ENCODE results near the gene CAMK2D.

CAMK2D gene

DNA sequence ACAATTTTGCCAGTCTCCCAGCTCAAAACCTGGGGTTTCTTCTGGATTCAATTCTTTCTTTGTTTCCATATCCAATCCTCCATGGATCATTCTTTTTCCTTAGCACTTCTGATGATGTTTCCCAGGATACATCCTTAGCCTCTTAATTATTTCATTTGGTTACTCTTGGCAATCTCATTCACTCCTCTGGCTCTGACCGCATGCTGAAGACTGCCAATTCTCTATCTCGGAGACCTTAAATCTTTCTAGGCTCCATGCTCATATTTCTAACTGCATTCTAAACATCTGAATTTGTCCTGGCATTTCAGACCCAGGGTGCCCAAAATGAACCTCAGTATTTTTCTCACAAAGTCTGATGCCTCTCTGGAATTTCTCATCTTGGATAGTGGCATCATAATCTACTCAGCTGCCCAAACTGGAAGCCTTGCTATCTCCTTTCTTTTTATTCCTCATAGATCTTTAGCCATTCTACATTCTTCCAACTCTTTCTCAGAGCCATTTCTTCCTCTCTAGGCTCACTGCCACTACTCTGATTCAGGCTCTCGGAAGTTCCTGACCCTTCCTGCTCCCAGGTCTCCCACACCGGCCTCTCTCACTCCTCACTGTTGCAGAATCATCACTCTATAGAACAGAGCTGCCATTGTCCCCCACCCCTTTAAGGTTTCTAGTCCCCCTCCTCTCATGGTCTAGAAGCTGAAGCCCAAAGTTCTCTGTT, 290.2 kb downstream of the CAMK2D start:
- DNase-seq (ENCODE audit: low read depth), result no peak

DNA sequence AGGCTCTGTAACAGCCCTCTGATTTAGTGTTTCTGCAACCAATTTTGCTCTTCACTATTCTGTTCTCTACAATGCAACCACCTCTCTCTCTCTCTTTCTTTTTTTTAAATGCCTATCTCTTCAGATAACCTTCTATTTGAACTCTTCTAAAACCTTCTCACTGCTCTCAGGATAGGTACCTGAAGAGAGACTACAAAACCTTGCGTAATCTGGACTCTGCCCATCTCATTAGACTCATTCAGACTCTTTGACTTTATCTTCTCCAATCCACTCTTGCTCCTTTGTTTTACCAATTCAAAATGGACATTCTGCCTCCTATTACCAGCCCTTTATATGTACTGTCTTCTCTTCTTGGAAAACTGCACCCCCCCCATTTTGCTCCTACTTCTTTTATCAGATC, 291.6 kb downstream of the CAMK2D start:
- DNase-seq (ENCODE audit: low read depth), result no peak

- DNase-seq (ENCODE audit: low read depth), result no peak
These were observed 292.5 kb downstream of the CAMK2D start for GRCh38 chr4:113469023-113469390.

- no peak for DNase-seq (ENCODE audit: low read depth)
These were observed 293.1 kb downstream of the CAMK2D start for GRCh38 chr4:113468165-113469022.

GRCh38 chr4:113467581-113467980, 294.0 kb downstream of the CAMK2D start:
- DNase-seq (ENCODE audit: low read depth), result no peak

GRCh38 chr4:113462286-113462685, 299.3 kb downstream of the CAMK2D start:
- DNase-seq (ENCODE audit: low read depth), result no peak

GRCh38 chr4:113461281-113461680, 300.3 kb downstream of the CAMK2D start:
- DNase-seq (ENCODE audit: low read depth), result no peak

GRCh38 chr4:113457886-113458285, 303.7 kb downstream of the CAMK2D start:
- no peak for DNase-seq (ENCODE audit: low read depth)

DNA sequence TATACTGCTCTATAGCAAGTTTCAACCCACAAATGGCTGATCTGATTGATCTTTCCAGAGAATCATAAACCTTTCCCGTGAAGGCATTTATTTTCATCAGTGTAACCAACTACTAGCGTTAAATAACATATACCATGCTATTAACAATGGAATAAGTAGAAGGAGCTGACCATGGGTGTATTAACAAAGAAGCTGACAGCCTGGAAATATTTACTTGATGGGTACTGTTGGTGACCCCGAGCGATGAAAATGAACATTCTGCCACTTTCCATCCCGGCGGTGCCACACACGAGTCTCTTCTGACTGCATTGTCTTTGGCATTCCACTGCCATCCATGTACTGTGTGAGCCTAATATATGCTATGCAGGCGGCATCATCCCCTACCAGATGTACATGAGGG, 304.4 kb downstream of the CAMK2D start:
- DNase-seq (ENCODE audit: low read depth), result no peak

- DNase-seq (ENCODE audit: low read depth), result no peak
These were observed 306.5 kb downstream of the CAMK2D start for GRCh38 chr4:113455061-113455460.

DNA sequence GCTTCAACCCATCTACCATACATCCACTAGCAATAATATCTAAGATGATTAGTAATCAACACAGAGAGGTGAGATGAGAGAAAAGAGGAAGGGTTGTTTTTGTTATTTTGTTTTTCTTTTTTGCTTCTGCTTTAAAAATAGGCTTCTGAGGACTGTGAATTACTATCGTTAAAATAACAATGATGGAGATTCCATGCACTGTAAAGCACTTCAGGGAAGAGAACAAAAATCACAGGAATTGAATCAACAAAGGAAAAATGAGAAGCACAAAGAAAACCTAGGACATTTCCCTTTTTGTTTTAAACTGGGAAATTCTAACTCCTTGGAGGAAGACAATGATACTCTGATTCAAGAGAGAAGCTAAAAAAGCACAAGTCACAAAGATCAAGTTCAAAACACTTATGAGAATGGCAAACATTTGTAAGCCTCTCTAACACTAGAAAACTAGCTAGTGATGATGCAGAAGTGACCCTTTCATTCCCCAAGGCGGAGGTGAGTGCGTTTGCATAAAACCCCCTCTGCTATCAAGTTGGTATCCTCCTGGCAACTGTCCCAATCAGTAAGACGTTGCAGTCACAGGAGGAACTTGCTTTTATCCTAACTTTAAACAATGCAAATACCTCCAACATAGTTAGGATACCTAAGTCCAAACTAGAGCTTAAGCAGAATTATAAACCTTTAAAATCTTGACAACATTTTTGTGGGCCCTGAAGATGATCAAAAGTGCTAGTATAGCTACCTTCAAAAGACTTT, 308.5 kb downstream of the CAMK2D start:
- no peak for DNase-seq (ENCODE audit: low read depth)

DNA sequence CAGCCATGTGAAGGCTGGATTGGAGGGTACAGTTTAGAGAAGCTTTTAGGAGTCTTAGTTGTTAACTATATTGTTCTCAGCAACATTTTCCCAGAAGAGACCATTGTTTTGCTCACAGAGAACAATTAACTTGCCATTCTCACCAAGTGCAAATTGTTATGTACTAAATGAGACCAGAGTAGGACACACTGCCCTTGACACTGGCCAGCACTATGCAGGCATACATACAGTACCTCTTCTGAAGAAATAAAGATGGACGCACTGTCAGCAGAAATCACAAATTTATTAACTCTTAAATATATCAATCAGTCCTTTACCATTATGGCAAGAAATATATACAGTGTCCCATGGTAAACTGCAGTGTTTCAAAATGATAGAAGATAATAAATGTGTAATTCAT, 309.4 kb downstream of the CAMK2D start:
- DNase-seq (ENCODE audit: low read depth), result no peak

- no peak for DNase-seq (ENCODE audit: low read depth)
These were observed 311.1 kb downstream of the CAMK2D start for GRCh38 chr4:113450295-113451080.

DNA sequence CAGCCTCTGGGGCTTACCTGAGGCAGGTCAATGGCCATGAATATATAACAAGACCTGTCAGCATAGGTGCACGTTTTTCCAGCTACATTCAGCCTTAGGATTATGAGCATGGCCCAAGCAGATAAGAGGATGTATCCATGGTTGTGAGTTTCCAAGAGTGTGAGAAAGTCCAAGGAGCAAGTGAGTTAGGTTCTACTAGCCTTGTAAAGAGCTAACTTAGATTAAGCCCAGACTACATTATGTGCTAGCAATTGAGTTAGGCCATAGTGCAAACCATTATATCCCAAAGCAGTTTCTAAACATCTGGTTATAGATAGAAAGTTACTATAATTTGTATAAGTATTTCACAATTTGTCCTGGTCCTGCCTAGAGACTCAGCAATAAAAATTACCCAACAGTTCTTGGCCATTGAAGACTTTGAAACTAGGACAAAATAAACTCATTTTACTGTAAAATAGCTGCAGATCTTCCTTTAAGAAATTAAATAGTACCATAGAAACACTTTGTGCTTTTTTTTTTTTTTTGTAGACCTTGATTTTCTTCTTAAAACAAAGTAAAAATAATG, 312.0 kb downstream of the CAMK2D start:
- no peak for DNase-seq (ENCODE audit: low read depth)

GRCh38 chr4:113447769-113448168, 313.8 kb downstream of the CAMK2D start:
- no peak for DNase-seq (ENCODE audit: low read depth)

DNA sequence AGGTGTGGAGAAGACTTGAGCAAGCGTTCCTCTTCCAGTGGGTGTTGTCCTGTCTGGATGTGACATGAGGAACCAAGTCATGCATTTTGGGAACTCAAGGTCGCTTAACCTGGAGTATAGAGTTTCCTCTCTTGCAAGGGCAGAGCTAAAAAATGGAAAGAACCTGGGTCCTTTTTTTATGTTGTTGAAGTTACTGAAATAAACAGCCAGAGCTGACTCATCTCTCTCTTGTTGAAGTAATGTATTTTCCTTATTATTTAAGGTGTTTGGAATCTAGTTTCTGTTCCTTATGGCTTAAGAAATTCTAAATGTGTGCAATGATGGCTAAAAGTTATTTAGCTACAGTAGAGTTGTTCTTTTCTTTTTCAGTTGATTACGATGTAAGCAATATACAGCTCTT, 314.5 kb downstream of the CAMK2D start:
- DNase-seq (ENCODE audit: low read depth), result no peak

DNA sequence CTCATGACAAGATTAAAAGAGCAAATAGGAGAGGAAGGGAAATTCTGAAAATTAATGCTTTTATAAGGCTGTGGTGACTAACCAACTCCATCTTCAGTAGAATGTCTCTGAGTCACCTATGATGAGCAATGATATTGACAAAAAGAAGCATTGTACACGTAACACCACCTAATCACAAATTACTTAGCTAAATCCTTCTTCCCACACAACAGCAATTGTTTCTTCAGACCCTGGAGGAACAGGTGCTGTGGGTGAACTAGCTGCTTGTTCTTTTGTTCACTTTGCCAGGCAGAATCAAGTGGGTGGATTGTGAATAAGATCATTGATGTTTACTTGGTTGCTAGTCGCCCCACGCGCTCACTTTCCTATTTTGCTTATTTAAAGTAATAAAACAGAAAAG, 315.5 kb downstream of the CAMK2D start:
- no peak for DNase-seq (ENCODE audit: low read depth)

- DNase-seq (ENCODE audit: low read depth), result no peak
These were observed 316.3 kb downstream of the CAMK2D start for GRCh38 chr4:113445286-113445685.

- DNase-seq (ENCODE audit: low read depth), result no peak
These were observed 317.2 kb downstream of the CAMK2D start for GRCh38 chr4:113444386-113444785.

DNA sequence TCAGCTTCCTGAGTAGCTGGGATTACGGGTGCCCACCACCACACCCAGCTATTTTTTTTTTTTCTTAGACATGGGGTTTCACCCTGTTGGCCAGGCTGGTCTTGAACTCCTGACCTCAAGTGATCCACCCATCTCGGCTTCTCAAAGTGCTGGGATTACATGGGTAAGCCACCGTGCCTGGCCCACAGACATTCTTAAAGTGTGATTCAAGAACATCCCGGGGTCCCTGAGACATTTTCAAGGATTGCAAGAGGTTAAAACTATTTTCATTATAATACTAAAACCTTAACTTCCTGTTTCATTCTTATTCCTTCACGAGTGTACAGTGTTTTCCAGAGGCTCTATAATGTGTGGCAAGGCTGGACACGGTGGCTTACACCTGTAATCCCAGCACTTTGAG, 318.7 kb downstream of the CAMK2D start:
- no peak for DNase-seq (ENCODE audit: low read depth)

DNA sequence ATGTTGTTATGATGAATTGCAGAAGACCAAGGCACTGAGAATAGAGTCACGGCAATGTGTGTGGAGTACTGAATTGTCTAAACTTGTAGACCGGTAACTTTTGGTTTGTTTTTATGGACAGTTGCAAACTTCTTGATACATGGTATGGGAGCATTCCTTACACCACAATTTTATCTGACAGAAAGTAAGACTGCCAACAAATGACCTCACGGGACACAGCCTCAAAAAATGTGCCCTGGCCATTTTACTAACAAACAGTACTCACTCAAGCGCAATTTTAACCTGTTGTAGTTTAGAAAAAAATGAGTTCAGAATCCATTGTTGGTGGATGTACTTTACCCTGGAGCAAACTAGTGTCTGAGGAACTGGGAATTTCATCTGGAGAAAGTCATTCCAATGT, 321.2 kb downstream of the CAMK2D start:
- DNase-seq (ENCODE audit: low read depth), result no peak

- DNase-seq (ENCODE audit: low read depth), result no peak
These were observed 322.9 kb downstream of the CAMK2D start for GRCh38 chr4:113438596-113438995.
